ENCODE measurements around the gene TAS2R41. TPM values are rescaled to one million over a fixed set of nuclear protein-coding genes. Genes with fewer than 3 reads are reported as not detected.

Gene TAS2R41
- total RNA-seq, 1 experiment from 2014 or later: not detected

- H3K36me3 Mint-ChIP-seq (ENCODE audit: insufficient read depth in 1 of 3, low read depth in 3 of 3): no peaks in the 10 kb centered on the region; a peak in 1 of 7 replicates
- Histone ChIP-seq H3T11ph (ENCODE audit: low read length) (no peak overlapping the region), H3K79me2 (ENCODE audit: insufficient read depth, low read length) (no peaks in the 10 kb centered on the region), H2BK5ac (ENCODE audit: insufficient read length, low read length) (no peak overlapping the region), H3K4me2 (ENCODE audit: insufficient read depth, insufficient read length, low read length) (peak overlapping the region; percentile 11), H4K5ac (ENCODE audit: insufficient read length, low read depth, low read length) (no peak overlapping the region), H2BK20ac (ENCODE audit: low read depth, low read length, poor library complexity, severe bottlenecking) (no peak overlapping the region), H2AFZ (ENCODE audit: low read length) (no peak overlapping the region), H3K4me1 (ENCODE audit: insufficient read depth, low read length) (peaks cover 7% of the 10 kb centered on the region; the same call in 1 of the 2 replicates), H3K9me3 (ENCODE audit: control insufficient read depth, low read depth, low read length) (no peaks in the 10 kb centered on the region), H4K91ac (ENCODE audit: insufficient read length, low read depth, low read length) (no peak overlapping the region), H3K27me3 (ENCODE audit: insufficient read depth, low read length) (no peaks in the 10 kb centered on the region), H3K14ac (ENCODE audit: insufficient read depth, low read length) (no peak overlapping the region), H4K8ac (replicated peaks; ENCODE audit: insufficient read length, low read depth, low read length) (no peak overlapping the region), H3K23me2 (ENCODE audit: insufficient read length, low read depth, low read length, poor library complexity, severe bottlenecking) (no peaks in the 10 kb centered on the region), H2BK15ac (ENCODE audit: low read depth, low read length) (no peak overlapping the region), H3K4ac (ENCODE audit: low read depth, low read length) (no peak overlapping the region), H3K79me1 (ENCODE audit: insufficient read depth, low read depth, low read length, poor library complexity, severe bottlenecking) (no peaks in the 10 kb centered on the region), H2AK5ac (ENCODE audit: insufficient read length, low read length) (no peak overlapping the region), H3K23ac (ENCODE audit: insufficient read length, low read depth, low read length) (no peak overlapping the region), H3K27ac (ENCODE audit: insufficient read length, low read depth, low read length) (no peak overlapping the region), H3K9ac (ENCODE audit: extremely low read depth, insufficient read length, low read length) (no peak overlapping the region), H3K18ac (ENCODE audit: insufficient read length, low read depth, low read length) (no peak overlapping the region), H3K56ac (ENCODE audit: insufficient read length, low read depth, low read length) (no peak overlapping the region), H4K20me1 (ENCODE audit: control insufficient read depth, insufficient read depth, insufficient read length) (no peaks in the 10 kb centered on the region), H2BK120ac (ENCODE audit: low read depth, low read length, poor library complexity, severe bottlenecking) (no peak overlapping the region), H2BK12ac (ENCODE audit: insufficient read length, low read depth, low read length) (no peak overlapping the region)
- TF ChIP-seq CTCF (conservative IDR thresholded peaks at IDR 0.05): no peak
- H3K4me1 Mint-ChIP-seq: peaks cover 21% of the 10 kb centered on the region in 2 experiments
- WGBS (ENCODE audit: extremely low coverage, insufficient read length, low lambda C conversion rate): no CpG with 5 or more reads among the region's 3 CpGs
- no peaks in the 10 kb centered on the region for H3K9me3 Mint-ChIP-seq
- no peaks in the 10 kb centered on the region; the same call in none of the 2 replicates for H3K27me3 Mint-ChIP-seq (ENCODE audit: low read depth)
- no peak for DNase-seq
- H3K4me3 Mint-ChIP-seq: peak overlapping the region in 1 of 2 experiments; percentile 13; a peak in 1 of 5 replicates
- peak overlapping the region in 1 of 3 experiments; percentile 2; a peak in 2 of 7 replicates for H3K27ac Mint-ChIP-seq
Measured at GRCh38 chr7:143436325-143436946, 41.2 kb upstream of the TAS2R41 start.
